Midbrain (tissue), 1 donor: ENCODE results near the gene ATP2B2.
A peak's percentile ranks its signal among the peaks of the same experiment; 100 is the strongest.
"Not testable (repeated sequence)": the region's sequence is repeated elsewhere in the genome, so short reads cannot be mapped to it uniquely, and the experiment has no call there.

Experiments
- DNase-seq: peaks from one replicate; lab custom pipeline; 2025; lab: John Stamatoyannopoulos, UW

Gene ATP2B2

DNA sequence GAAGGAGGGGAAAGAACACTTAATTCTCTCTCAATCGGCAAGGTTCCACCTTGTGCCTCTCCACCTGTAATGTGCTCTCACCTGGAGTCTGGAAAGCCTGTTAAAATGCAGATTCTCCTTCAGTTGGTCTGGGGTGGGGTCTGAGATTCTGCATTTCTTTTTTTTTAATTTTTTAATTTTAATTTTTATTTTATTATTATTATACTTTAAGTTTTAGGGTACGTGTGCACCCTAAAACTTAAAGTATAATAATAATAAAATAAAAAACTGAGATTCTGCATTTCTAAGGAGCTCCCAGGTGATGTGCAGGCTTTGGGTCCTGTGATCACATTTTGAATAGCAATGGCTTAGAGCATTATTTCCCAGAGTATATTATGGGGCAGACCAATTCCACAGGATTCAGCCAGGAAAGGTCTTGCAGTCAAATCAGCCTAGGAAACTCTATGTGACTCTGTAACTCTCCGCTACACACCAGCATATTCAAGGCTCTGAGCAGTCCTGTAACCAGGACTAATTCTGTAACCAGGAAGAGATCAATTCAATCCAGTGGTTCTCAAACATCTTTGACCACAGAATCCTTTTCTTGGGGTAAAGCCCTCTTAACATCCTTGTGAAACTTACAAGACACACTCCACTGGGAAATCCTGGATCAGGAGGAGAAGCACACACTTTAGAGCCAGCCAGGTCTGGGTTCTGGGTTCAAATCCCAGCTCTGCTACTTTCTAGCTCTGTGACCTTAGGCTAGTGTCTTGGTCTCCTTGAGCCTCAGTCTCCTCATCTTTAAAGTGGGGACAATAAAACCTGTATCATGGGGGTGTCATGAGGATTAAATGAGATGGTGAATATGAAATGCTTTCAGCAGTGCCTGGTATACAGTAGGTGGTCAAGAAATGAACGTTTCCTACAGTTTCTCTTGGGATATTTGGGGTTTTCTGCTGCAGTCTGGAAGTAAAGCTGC, 122.2 kb downstream of the ATP2B2 start:
- DNase-seq: no peak

DNA sequence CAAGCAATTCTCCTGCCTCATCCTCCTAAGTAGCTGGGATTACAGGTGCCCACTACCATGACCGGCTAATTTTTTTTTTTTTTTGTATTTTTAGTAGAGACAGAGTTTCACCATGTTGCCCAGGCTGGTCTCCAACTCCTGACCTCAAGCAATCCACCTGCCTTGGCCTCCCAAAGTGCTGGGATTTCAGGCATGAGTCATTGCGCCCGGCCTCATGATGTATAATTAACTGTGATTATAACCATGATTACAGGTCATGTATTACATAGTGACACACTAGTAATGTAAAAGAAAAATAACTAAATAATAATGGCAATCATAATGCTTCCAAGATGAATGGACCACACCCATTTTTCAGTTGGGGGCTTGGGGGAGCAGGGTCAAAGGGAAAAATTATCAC, 122.9 kb downstream of the ATP2B2 start:
- DNase-seq: not testable (repeated sequence)

DNA sequence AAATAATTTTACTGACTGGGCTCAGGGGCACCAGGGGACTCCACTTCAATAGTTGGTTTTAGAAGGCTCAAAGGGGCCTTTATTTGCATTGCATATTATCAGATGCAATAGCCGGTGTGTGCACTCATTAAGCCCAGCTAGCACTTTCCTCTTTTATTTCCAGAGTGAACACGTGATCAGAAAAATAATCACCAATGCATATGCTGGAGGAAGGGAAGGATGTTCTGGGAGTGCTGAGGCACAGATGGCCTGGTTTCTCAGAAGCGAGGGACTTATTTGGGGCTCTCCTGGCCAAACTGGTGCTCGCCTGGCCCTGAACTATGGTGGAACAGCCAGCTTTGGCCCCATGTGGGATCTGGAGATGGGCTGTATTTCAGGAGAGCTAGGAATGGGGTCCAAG, 124.0 kb downstream of the ATP2B2 start:
- DNase-seq: no peak

DNA sequence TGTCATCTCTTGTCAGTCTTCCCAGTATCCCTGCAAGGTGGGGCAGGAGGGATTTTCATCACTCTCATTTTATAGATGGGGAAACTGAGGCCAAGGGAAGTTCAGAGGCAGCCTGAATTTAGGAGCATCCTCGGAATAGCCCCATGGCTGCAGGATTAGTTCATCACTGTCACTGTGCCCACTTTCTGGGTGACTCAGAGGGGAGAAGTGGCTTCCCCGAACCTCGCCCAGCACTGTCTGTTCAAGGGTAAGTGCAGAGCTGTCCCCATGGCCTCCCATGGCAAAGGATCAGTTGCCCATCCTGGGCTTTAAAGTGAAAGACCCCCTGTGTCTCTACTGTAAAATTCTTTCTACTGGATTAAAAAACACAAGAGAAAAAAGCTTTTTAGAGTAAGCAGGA, 124.5 kb downstream of the ATP2B2 start:
- DNase-seq: no peak

DNA sequence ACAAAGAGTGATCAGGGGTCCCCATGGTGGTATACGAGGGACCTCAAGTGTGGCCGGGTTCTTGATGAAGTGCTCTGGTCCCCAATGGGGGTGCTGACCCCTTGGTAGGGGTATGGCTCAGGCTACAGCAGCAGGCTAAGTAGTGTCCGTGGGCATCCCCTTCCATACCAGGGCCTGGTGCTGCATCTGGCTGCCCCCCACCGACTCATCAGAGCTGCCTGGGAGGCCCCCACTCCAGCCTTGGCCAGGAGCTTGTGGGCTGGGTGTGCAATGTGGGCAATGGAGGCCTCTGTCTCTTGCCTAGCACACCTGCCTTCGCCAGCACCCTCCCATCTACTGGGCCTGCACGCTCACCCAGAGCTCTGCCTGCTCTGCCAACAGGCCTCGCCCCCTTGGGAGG, 125.4 kb downstream of the ATP2B2 start:
- DNase-seq: no peak

DNA sequence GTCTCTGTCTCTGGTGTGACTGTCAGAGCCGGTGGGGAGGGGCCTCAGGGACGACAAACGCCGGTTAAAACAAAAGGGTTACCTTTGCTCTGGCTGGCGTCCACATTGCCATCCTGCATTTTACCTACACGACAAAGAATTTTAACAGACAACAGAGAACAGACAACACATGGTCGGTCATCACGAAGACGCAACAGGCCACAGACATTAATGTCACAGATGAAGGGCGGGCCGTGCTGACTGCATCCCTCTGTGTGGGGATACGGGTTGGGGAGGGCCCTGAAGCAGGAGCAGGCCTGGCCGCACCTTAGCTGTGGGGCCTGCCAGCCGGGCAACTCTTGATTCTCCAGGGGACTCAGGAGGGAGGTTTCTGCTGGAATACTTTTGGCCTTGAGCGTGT, 126.2 kb downstream of the ATP2B2 start:
- no peak for DNase-seq

DNA sequence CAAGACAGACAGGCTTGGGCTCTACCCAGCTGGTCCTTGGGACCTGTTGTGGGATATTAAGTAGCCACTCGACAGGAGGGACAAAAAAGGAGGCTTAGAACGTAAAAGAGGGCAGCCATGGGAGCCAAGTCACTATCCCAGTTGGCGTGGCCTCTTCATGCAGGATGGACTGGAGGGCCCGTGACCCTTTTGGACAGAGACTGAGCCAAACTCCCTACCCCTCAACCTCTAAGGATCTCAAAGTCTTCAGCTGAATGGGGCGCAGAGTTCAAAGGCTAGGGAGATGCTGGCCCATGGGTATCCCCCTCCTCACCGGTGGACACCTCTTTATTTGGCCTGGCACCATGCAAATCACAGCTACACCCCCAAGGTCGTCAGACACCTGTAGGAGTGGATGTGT, 126.6 kb downstream of the ATP2B2 start:
- no peak for DNase-seq

DNA sequence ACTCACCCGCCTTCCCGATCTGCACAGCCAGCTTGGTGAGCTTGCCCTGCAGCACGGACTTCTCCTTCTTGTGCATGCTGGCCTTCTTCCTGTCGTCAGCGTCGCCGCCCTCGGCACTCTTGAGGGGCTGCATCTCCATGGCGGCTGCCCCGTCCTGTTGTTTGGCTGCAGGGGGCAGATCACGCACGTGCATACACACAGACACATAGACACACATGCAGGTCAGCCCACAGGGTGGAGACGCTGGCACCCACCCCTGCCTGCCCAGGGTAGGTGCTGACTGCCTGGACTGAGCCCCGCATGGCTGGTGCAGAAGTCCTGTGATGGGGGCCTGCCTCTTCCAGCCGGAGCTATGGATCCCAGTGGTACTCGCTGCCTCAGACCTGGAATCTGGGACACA, 127.1 kb downstream of the ATP2B2 start:
- no peak for DNase-seq

DNA sequence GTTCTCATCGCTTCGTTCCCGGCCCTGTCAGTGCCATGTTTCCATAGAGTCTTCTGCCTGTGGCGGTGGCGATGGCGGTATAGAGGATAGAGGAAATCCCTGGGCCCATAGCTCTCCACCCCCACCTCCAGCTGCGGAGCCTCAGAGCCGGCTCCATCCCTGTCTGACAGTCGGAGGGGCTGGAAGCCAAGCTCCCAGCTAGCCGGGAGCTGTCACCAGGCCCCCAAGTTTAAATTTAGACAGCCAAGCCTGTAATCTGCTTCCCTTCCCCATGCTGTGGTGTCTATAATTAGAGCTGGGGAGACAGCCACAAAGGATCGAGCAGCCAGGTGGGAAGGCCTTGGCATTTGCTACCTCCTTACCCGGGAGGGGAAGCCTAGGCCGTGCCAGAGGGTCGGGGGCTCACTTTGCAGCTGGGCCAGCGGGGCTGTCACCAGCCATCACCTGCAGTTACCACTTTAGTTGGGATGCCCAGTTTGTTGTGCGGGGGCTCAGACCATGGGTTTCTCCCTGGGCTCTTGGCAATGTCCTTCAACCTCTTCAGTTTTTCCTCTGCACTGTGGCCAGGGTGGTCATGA, 128.1 kb downstream of the ATP2B2 start:
- no peak for DNase-seq

DNA sequence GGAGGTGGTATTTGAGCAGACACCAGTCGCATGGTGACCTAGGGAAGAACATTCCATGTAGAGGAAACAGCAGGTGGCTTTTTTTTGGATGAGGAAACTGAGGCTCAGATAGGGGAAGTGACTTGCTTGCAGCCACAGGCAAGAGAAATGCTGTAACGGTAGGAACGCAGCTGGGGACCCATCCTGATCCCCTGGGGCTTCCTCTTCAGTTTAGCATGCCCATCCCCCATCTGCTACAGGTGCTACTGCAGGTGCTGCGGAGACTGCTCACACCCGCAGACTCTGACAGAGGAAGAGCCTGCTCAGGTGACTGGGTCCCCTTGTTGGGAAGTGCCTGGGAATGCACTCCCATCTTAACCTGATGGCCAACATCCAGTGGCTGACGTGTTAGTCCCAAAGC, 129.0 kb downstream of the ATP2B2 start:
- DNase-seq: no peak

DNA sequence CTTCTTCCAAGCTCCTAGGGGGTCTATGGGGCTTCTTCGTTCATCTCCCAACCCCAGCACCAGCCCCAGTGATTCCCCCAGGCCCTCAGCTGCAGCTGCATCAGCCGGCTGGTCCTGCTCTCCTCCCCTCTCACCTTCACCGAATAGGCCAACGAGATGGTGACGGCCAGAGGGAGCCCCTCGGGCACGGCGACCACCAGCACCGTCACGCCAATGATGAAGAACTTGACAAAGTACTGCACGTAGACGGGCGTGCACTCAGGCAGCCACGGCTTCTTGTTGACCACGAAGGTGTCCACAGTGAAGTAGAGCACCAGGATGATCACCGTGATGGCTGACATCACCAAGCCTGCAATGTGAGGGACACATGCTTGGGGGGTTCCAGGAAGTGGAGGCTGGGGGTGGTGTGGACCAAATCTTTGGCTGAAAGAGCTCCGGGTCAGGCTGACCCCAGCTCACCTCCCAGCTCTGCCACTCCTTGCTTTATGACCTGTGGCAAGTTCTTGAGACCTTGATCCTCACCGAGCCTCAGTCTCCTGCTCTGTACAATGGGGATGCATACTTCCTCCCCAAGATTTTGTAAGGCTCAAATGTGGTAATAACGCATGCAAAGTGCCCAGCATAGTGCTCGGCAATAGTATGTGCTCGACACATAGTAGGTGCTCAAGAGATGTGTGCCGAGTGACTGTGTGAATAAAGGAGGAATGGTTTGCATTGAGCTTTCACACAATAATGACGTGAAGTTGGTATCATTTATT, 129.9 kb downstream of the ATP2B2 start:
- no peak for DNase-seq

DNA sequence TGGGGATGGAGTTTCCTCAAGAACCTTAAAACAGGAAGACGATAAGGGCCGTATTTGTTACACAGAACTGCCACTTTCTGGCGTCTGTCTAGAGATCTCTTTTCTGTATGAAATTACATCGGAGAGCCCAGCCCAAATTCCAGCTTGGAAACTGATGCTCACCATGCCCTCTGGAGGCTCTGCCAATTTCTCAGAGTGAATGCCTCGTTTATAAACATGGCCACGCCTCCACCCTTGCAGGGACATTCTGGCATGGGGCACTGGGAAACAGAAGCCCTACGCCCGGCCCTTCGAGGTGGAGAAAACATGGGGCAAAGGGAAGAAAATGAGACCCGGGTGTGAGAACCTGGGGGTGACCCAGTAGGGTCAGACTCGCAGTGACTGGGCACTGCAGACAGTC, 131.1 kb downstream of the ATP2B2 start:
- DNase-seq: peak; percentile 38

DNA sequence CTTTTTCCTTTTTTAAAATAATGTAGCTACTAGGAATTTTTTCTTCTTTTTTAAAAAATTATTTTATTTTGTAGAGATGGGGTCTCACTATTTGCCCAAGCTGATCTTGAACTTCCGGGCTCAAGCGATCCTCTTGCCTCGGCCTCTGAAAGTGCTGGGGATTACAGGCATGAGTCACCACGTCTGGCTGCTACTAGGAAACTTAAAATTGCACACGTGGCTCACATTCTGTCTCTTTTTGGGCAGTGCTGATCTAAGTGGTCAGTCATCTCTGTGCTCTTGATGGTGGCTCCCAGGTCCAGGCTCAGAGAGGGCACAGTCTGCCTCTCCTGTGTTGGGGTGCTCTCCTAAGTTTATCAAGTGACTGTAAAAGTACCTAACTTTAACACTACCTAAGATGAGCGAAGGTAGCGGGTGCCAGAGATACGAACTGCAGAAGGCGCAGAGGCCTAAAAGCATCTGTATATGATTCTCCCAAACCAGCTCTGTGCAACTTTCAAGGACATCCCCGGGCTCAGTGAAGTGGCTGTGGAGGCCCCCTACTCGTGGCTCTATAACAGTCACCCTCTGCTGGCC, 131.6 kb downstream of the ATP2B2 start:
- DNase-seq: no peak

DNA sequence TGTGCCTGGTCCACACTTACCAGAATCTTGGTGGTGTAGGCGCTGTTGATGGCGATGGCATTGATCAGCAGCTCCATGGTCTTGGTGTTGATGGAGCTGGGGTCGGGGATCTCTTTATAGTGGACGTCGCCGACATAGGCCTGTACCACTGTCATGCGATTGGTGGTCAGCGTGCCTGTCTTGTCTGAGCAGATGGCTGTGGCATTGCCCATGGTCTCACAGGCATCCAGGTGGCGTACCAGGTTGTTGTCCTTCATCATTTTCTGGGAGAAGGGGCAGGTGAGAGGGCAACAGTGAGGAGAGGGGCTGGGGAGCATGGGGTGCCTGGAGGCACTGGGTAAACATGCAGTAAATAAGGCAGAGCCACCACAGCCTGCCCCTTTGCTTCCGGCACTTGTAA, 133.6 kb downstream of the ATP2B2 start:
- no peak for DNase-seq

DNA sequence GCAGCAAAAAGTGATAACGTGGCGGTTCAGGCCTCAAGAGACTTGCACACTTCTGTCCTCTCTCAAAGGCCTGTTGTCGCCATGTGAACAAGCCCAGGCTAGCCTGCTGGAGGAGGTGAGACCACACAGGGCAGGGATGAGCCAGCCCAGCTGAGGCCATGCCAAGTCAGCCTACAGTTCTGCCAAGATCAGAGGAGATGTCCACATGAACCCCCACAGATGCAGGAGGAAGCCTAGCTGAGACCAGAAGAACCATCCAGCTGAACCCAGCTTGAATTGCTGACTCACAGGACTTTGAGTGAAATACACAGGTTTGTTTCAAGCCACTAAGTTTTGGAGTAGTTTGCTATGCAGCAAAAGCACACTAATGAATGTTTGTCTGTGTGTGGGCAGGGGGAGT, 134.2 kb downstream of the ATP2B2 start:
- DNase-seq: no peak

DNA sequence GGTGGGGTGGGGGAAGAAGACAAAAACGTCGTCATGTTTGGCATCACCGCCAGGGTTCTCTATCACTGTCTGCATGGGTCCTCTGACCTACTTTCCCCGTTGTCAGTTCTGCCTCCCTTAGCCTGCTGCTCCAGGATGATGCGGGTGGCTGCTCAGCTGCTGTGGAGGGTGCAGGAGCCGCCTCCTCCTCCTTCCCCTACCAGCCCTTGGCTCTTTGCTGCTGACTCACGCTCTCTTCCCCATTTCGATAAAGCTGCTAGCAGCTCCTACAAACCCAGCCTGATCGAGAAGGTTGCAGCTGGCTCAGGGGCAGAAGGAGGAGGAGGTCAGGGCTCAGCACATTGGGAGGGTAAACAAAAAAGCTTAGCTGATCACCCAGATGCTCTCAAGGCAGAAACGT, 135.0 kb downstream of the ATP2B2 start:
- no peak for DNase-seq

DNA sequence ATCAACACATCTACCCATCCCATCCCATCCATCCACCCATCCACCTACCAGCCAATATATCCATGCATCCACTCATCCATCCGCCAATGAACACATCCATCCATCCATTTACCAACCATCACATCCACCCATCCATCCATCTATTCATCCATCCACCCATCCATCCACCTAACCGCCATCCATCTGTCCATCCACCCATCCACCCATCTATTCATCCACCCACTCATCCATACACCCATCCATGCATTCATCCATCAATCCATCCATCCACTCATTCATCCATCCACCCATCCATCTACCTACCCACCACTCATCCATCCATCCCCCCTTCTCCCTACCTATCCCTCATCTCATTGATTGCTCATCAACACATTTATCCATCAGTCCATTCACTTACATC, 136.9 kb downstream of the ATP2B2 start:
- no peak for DNase-seq

DNA sequence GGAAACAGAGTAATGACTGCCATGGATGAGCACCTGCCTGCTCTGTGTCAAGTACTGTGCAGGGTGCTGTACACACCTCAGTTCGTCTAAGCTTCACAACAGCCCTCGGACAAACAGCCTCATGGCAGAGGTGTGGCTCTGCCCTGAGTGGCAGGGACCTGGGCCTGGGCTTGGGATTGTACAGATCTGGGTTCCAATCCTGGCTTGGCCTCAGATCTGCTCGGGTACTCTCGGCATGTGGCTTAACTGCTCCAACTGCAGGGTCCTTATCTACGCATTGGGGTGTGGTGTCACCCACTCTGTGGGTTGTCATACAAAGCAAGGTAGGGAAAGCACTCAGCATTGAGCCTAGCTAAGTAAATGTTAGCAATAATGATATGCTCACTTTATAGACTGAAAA, 137.9 kb downstream of the ATP2B2 start:
- no peak for DNase-seq

DNA sequence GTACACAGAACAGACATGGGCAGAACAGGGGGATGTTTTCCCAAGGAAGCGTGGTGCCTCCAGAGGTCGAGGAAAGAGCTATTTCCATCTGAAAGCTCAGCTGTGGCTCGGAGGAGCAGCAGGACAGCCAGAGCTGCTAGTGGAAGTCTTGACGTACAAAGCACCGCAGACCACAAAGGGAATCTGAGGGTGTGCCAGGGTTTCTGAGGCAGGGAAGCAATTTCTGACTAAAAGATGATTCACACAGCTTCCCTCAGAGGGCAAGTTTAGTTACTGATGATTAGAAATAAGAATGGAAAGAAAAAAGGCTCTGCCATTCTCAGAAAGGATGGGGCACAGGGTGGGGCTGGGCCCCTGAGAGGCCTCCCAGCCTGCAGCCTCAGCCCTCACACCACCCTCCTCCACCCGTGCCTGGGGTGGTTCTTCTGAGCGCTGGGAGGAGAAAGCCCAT, 138.7 kb downstream of the ATP2B2 start:
- DNase-seq: no peak

DNA sequence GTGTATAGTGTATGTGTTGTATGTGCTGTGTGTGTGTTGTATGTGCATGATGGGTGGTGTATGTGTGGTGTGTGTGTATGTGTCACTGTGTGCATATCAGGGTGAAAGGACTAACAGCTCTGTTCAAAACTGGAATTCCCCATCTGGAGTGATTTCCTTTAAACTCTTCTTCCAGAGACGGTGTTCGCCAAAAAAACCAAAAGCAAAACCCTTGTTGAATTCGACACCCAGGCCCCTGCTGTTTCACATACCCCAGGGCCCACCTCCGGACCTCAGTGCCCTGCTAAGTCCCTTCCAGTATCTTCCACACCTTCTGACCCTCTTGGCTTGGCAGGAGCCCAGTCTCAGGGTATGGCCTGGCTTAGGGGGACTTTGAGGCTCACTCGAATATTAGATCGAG, 139.6 kb downstream of the ATP2B2 start:
- no peak for DNase-seq

DNA sequence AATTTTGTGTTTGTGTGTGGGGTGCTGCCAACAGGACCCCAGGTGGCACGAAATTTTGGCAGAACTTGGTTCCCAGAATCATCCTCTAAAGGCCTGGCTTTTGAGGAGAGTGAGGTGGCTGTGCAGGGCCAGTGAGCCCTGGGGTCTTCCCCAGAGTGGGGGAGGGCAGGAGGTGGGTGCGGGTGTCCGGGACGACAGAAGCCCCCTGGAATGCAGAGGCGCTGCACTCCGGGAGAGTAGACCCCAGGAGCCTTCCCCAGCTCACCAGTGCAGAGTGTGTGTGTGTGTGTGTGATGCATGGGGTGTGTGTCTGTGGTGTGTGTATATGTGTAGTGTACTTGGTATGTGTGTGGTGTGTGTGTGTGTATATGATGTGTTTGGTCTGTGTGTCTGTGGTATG, 140.1 kb downstream of the ATP2B2 start:
- DNase-seq: no peak

DNA sequence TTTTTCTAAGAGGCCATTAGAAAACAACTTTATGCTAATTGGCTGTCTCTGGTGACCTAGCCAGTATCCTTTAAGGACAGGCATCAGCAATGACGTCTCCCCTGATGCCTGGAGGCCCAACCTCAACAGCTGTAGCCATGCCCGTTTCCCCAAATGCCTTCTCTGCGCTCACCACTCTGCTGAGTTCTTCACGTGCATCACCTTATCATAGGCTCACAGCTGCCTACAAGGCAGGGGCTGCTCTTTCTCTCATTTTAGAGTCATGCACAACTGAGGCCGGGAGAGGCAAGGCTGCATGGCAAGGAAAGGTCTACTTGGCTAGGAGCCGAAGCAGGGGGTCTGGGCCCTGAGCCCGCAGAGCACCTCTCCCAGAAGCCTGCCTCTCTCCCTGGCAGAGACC, 140.6 kb downstream of the ATP2B2 start:
- no peak for DNase-seq

DNA sequence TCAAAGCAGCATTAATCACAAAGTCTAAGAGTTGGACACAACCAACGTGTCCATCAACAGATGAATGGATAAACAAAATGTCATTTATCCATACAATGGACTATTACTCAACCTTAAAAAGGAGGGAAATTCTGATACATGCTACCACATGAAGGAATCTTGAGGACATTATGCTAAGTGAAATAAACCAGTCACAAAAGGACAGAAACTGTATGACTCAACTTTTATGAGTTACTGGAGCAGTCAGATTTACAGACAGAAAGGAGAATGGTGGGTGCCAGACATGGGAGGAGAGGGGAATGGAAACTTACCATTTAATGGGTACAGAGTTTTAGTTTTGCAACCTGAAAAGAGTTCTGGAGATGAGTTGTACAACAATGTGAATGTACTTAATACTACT, 141.5 kb downstream of the ATP2B2 start:
- DNase-seq: no peak
